Fibroblast of the aortic adventitia (primary cell): ENCODE data around the gene LUM. TPM values are rescaled to one million over a fixed set of nuclear protein-coding genes. Genes with fewer than 3 reads are reported as not detected.
A peak's percentile ranks its signal among the peaks of the same experiment; 100 is the strongest.

Source experiments
- DNase-seq: peaks from one replicate; pipeline ENCODE4 v3.0.0-alpha.2; 2010; ENCODE audit warnings: low read depth
- H3K4me3 ChIP-seq: 2 replicates; pipeline ENCODE4 v1.5.1; 2011; ENCODE audit warnings: low read depth, mild to moderate bottlenecking, control low read depth, low read length, moderate library complexity
- CTCF ChIP-seq: IDR thresholded peaks from 2 replicates; pipeline ENCODE4 v1.5.1; 2011; ENCODE audit warnings: mild to moderate bottlenecking, low read length, control low read depth, inconsistent platforms; ENCODE audit not compliant: insufficient read depth
- total RNA-seq: library from RNA; depleted of rRNA; stranded (reverse); fragments of >200 nt; gene quantifications from 2 replicates; pipeline ENCODE4 v1.2.3, GENCODE V29; 2012; ENCODE audit warnings: low replicate concordance

The LUM gene
- total RNA-seq, 1 donor: 582 TPM

- no peak for TF ChIP-seq CTCF
- H3K4me3 ChIP-seq: no peak overlapping the region
- DNase-seq: no peak
Observed at GRCh38 chr12:91127751-91128150, 16.5 kb upstream of the LUM start.

- no peak for TF ChIP-seq CTCF
- H3K4me3 ChIP-seq: no peak overlapping the region
- no peak for DNase-seq
Observed at GRCh38 chr12:91127306-91127705, 16.0 kb upstream of the LUM start.

- peak; percentile 73 for DNase-seq
- no peak for TF ChIP-seq CTCF
- no peak overlapping the region for H3K4me3 ChIP-seq
Observed at GRCh38 chr12:91126516-91126915, 15.2 kb upstream of the LUM start.

GRCh38 chr12:91123236-91123916, 12.1 kb upstream of the LUM start:
- DNase-seq: no peak
- TF ChIP-seq CTCF: no peak
- H3K4me3 ChIP-seq: no peak overlapping the region

GRCh38 chr12:91120781-91121180, 9.5 kb upstream of the LUM start:
- DNase-seq: no peak
- no peak for TF ChIP-seq CTCF

GRCh38 chr12:91119089-91119488, 7.8 kb upstream of the LUM start:
- TF ChIP-seq CTCF: no peak
- DNase-seq: no peak
- no peak overlapping the region for H3K4me3 ChIP-seq

More at GRCh38 chr12:91120781-91121180, 9.5 kb upstream of the LUM start:
- H3K4me3 ChIP-seq: no peak overlapping the region

DNA sequence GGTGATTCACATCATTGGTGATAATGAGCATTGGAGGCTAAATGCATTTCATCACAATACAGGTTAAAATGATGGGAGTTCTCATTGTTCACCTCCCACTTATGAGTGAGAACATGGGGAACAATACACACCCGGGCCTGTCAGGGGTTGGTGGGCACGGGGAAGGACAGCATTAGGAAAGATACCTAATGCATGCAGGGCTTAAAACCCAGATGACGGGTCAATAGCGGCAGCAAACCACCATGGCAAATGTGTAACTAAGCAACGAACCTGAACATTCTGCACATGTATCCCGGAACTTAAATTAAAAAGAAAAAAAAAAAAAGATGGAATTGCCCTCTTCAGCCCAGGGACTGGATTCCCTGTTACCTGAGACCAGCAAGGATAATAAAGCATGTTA, 2.3 kb upstream of the LUM start:
- no peak for TF ChIP-seq CTCF
- DNase-seq: no peak
- H3K4me3 ChIP-seq: no peak overlapping the region
